EH (cell line): ENCODE results near the gene SYNPR.
A peak's percentile ranks its signal among the peaks of the same experiment; 100 is the strongest.

ENCODE experiments used
- DNase-seq: peaks from one replicate; pipeline ENCODE4 v3.0.0-alpha.2; 2015; ENCODE audit warnings: low read depth

The SYNPR gene

GRCh38 chr3:63384382-63384781, 106.3 kb downstream of the SYNPR start:
- no peak for DNase-seq

DNA sequence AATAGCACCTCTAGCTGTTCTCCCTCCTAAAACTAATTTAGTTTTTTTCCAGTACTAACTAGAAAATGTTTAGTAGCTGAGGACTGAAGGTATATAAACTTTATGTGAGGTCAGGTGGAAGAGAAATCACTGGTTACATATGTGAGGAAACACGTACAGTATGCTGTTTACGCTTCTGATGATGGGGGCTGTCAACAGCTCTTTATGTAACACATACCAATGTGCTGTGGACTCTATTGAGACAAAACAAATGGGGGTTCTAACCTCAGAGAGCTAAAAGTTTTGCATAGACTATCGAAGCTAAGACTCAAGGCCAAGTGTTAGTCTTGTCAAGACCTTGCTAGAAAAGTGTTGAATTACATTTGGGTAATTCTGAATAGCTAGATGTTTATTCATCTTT, 107.5 kb downstream of the SYNPR start:
- DNase-seq, result no peak

DNA sequence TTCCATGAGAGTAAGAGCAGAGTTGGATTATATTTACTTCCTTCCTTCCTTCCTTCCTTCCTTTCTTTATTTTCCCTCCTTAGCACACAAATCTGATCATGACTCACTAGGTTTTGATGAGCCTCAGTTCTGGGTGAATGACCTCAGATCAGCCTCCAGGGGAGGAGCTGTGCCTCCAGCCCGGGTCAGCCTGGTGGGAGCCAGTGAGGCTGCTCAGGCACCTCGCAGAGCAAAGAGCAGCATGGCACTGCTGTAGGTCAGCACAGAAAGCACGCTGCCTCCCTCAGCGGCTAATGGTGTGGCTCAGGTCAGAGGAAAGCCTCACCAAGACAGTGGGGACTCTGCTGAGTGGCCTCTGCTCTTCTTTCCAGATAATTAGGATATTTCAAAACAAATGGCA, 108.5 kb downstream of the SYNPR start:
- no peak for DNase-seq

DNA sequence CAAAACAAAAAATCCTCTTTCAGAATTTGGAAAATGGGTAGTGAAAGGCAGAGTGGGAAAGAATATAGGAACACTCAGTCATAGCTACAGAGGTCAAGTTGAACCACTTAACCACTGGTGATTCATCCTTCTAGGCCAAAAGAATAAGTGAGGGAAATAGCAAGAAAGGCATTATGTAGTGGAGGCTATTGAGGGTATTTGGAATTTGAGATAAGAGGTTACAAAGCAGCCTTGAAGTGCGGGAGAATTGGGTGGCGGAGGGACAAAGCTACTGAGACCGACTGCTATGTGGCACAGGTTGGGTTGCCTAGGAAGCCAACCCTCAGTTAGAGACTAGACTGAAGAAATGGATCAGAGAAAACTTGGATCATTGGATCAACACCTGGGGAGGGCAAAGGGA, 109.5 kb downstream of the SYNPR start:
- peak; percentile 3 for DNase-seq

DNA sequence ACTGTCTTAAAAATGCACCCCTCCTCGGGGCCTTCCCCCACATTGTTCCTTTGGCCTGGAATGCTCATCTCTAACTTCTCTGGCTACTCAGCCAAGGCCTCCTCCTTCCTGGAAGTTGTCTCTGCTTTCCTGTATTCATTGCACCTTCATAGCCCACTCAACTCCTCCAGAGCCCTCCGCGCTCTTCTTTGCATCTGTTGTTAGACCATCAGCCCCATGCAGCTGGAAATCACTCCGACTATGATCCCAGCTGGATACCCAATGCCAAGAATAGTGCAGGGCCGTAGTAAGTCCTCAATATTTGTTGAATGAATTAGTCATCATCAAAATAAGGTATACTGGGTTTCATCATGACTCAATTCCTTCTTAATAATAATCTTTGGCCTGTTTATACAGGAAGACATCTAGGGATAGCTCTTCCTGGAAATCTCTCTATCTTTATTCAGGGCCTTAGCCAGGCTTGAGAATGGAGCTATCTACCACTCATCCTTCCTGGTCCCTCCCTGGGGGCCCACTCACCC, 112.7 kb downstream of the SYNPR start:
- DNase-seq, result no peak

DNA sequence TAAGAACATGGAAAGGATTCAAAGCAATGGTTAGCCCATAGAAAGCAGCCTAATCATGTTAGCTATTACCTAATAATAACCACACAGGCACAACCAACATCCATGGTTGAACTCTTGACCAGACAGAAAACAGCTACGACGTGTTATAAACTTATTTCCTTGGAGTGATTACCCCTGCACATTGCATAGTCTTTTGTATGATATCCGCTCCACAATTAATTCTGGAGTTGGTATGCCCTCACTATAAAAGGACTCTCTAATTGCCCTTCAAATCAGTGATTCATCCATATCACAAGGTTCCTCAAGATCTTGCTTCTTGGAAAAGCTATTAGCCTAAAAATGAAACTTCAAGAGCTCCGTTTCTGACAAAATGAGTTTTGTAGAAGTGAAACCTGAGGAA, 117.9 kb downstream of the SYNPR start:
- no peak for DNase-seq

DNA sequence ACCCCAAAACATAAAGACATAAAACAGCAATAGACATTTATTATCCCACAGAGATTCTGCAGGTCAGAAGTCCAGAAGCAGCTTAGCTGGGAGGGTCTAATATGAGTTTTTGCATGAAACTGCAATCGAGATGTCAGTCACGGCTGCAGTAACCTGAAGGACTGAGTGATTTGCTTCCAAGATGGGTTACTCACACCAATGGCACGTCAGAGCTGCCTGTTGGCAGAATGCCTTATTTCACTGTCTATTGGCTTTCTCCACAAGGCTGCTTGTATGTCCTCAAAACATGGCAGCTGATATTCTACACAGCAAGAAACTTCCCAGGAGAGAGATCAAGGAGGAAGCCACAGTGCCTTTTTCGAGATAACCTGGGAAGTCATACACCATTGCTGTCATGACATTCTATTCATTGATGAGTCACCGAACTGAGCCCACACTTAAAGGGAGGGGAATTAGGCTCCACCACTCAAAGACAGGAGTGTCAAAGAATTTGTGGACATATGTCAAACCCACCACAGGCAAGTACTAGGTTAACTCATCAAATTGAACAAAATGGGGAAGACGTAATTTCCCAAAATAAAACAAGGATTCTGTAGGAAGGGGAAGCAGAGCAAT, 122.2 kb downstream of the SYNPR start:
- DNase-seq, result peak; percentile 15

- peak; percentile 1 for DNase-seq
Observed at GRCh38 chr3:63405882-63406281, 127.8 kb downstream of the SYNPR start.

- DNase-seq, result no peak
Observed at GRCh38 chr3:63413523-63413922, 135.4 kb downstream of the SYNPR start.

DNA sequence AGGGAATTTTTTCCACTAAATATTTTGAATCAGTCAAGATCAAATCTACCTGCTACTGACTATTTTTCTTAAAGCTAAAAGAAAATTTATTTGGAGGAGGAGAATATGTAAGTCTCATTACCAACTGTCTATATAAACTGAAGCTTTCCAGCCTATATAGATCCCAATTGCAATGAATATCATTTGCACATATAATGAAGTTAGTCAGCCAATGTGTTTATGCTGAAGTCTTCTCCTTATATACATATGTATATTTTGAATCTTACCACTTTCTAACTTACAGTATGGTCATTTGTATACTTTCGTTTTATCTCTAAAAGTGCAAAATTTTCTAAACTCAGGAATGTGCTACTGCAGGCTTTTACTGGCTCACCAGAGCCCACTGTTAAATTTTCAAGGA, 136.5 kb downstream of the SYNPR start:
- no peak for DNase-seq

DNA sequence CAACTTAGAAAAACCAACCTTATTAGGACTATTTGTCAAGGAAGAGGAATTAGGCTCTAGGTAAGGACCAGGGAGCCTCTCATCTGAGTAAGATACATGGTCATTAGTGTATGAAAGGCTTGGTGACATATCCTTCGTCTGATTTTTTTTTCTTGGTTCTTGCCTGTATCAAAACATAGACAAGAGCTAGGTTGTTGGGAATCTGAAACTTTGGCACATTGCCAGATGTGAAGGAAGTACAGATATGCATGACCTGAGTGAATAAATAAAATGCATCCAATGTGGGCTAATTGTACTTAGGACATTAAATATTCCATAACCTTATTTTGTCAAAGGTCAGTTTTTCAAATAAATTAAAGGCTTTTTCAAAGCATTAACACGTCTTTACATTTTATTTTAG, 151.8 kb downstream of the SYNPR start:
- no peak for DNase-seq

- DNase-seq, result no peak
Observed at GRCh38 chr3:63430875-63431274, 152.8 kb downstream of the SYNPR start.

DNA sequence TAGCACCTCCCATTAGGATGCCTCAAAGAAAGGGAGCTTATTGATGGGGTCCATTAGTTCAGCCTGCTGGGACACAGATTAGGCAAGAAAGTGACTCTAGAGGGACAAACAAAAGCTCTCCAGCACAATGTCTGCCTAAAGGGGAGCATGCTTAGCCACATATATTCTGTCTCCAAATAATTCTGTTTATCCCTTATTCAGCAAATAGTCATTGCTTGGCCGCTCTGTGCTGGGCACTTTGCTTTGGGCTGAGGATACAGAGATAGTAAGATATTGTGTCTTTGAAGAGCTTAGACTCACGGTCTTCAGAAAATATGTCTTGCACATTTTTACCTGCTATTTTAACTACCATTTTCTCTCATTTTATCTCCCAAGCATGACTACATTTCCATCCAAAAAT, 159.8 kb downstream of the SYNPR start:
- DNase-seq, result no peak

DNA sequence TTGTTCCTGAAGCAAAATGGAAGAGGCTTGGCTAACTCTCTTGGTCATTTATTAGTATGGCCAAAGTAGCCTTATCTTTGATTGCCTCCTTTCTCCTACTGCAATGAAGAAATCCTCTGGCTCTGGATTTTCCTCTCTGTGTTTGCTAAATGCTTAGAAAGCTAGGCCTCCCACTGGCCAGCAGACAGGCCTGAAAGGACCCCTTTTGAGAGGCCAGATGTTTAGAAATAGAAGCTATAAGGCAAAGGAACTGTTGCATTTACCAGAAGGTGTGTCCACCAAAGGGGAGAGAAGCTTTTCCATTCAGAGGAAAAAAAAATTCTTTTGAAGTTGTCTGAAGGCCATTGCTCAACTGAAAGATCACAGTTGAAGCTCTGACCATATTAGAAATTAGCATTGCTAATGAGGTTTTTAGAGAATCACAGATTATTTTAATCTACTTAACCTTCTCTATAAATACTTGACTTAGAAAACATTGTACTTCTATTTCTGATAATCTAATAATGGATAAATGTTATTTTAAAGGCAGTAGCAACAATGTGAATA, 160.8 kb downstream of the SYNPR start:
- DNase-seq, result no peak

DNA sequence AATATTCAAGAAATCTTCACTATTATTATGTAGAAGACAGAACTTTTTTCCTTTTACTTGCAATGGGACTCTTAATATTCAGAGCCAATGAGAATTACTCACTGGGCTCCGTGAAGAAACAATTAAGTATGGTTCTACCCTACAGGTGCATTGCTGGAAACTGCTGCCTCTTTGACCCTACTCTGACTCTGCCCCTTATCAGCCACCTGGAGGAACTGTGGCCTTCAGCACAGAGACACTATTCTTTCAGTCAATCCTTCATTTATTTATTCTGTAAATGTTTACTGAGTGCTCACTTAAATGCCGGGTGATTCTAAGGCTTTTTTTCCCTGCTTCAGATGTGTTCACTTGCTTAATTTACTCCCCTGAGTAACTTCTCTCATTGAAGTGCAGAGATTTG, 163.2 kb downstream of the SYNPR start:
- no peak for DNase-seq

DNA sequence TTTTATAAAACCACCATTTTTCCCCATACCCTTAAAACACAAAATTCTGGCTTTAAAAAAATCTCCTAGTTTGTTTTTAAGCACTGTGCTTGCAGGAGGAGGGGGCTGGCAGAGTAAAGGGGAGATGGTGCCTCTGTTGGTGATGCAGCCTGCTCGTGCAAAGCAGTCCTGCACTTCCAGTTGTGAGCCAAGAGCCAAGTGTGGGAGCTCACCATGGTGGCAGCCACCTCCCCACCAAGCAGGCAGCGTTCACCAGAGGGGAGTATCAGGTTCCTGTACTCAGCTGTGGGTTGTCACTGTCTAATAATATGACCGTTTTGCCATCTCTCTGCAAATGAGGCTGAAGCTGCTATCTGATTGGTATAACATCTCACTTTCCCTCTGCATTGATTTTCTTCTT, 164.8 kb downstream of the SYNPR start:
- no peak for DNase-seq

- DNase-seq, result no peak
Observed at GRCh38 chr3:63450023-63450422, 171.9 kb downstream of the SYNPR start.

GRCh38 chr3:63450634-63451363, 172.7 kb downstream of the SYNPR start:
- no peak for DNase-seq

DNA sequence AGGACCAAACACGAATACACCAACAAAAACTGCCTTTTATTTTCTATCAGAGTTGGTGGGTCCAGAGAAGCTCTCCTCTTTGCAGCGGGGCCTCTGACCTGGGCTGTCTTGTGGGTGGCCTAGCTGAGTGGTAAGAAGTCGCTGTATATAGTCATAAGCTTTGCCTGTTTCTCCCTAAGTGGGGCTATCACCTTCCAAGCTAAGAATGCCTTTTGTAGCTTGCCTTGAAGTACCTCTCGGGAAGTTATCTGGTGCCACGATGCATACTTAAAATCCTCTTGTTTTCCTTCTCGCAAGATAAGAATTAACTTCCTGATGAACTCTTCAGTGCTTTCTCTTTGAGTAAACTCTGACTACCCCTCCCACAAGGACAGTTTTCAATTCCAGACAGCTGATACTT, 178.8 kb downstream of the SYNPR start:
- no peak for DNase-seq

DNA sequence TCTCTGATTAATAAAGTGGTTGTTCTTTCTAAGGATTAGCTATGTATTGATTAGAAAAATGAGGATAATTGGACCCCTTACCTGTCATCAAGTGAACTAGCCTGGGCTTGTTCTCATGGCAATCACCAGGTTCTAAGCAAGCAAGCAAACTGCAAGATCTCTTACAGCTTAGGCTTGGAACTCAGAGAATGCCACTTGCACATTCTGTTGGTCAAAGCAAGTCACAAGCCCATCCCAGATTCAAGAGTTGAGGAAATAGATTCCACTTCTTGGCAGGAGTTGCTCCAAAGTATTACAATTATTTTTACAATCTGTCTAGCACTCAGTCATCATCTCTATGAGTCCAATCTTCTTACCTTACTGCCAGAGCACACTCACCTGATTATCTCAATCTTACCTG, 180.3 kb downstream of the SYNPR start:
- DNase-seq, result no peak

DNA sequence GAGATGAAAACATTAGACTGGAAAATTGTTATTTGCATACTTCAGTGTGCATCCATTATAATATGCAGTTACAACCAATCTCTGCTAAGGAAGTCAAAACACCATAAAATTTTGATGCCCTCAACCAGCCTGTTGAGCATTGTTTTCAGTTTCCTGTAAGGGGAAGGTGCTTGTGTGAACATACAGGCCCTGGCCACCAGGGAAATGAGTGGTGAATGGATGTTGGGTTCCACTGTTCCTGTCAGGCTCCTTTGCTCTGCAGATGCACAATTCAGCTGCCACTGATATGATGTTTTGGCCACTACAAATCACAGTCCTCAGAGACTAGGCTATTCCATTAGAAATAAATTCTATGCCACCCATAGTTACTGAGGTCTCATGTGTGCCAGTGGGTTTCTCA, 184.6 kb downstream of the SYNPR start:
- DNase-seq, result no peak

- DNase-seq, result no peak
Observed at GRCh38 chr3:63467392-63467791, 189.3 kb downstream of the SYNPR start.

GRCh38 chr3:63470745-63471144, 192.6 kb downstream of the SYNPR start:
- no peak for DNase-seq

- no peak for DNase-seq
Observed at GRCh38 chr3:63471781-63472180, 193.7 kb downstream of the SYNPR start.
